Measurements from ENCODE around the gene CFAP54. TPM values are rescaled to one million over a fixed set of nuclear protein-coding genes. Genes with fewer than 3 reads are reported as not detected.

The CFAP54 gene
- total RNA-seq, 1 experiment from 2014 or later, result 0.71 TPM

DNA sequence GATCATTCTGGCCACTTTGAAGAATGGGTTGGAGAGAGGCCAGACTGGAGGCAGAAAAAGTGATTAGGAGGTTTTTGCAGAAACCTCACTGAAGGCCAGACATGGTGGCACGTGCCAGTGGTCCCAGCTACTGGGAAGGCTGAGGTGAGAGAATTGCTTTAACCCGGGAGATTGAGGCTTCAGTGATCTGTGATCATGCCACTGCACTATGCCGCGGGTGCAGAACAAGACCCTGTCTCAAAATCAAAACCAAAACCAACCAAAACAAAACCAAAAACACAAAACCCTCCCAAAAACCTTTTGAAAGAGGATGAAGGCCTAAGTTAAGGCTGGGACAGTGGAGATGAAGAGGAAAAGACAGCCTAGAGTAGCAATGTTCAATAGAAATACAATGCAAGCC lies 15.2 kb upstream of the CFAP54 start:
- intact Hi-C loops (cut with micrococcal nuclease; ENCODE audit: unreplicated experiment), result no loop called here
- no TSS peak for BruUV-seq (replicated peaks)
- no peaks in the 10 kb centered on the region for H3K9me3 ChIP-seq (ENCODE audit: low read depth, low read length, poor library complexity, severe bottlenecking)
- H3K27ac ChIP-seq (ENCODE audit: low read depth, low read length, poor library complexity, severe bottlenecking), result no peak overlapping the region
- no peaks in the 10 kb centered on the region for H3K36me3 ChIP-seq (ENCODE audit: insufficient read depth, low read length, poor library complexity, severe bottlenecking)
- H3K4me3 ChIP-seq (ENCODE audit: low read depth, low read length, poor library complexity, severe bottlenecking), result no peak overlapping the region
- no peak for DNase-seq (ENCODE audit: low spot score)
- TF ChIP-seq CTCF (conservative IDR thresholded peaks at IDR 0.05; ENCODE audit: low read depth, low read length) (no peak), EZH2 (IDR thresholded peaks at IDR 0.05; ENCODE audit: borderline replicate concordance, low read depth, low read length, poor library complexity, severe bottlenecking) (no peak)
- H3K27me3 ChIP-seq (replicated peaks; ENCODE audit: insufficient read depth, low read depth, low read length, poor library complexity), result no peaks in the 10 kb centered on the region
- POLR2A ChIA-PET (ENCODE audit: low non-redundant PET), result no interaction called here
- CTCF ChIA-PET, result no interaction called here
- H3K4me1 ChIP-seq (ENCODE audit: insufficient read depth, low read length, poor library complexity, severe bottlenecking), result no peaks in the 10 kb centered on the region

- no TSS peak for BruUV-seq (replicated peaks)
- no peak overlapping the region for H3K27ac ChIP-seq (ENCODE audit: low read depth, low read length, poor library complexity, severe bottlenecking)
- POLR2A ChIA-PET (ENCODE audit: low non-redundant PET), result no interaction called here
- CTCF ChIA-PET, result no interaction called here
- intact Hi-C loops (cut with micrococcal nuclease; ENCODE audit: unreplicated experiment), result no loop called here
- DNase-seq (ENCODE audit: low spot score), result no peak
- H3K4me1 ChIP-seq (ENCODE audit: insufficient read depth, low read length, poor library complexity, severe bottlenecking), result no peaks in the 10 kb centered on the region
- H3K4me3 ChIP-seq (ENCODE audit: low read depth, low read length, poor library complexity, severe bottlenecking), result no peak overlapping the region
- TF ChIP-seq EZH2 (IDR thresholded peaks at IDR 0.05; ENCODE audit: borderline replicate concordance, low read depth, low read length, poor library complexity, severe bottlenecking), result no peak
- TF ChIP-seq CTCF (conservative IDR thresholded peaks at IDR 0.05; ENCODE audit: low read depth, low read length), result no peak
- no peaks in the 10 kb centered on the region for H3K36me3 ChIP-seq (ENCODE audit: insufficient read depth, low read length, poor library complexity, severe bottlenecking)
- no peaks in the 10 kb centered on the region for H3K9me3 ChIP-seq (ENCODE audit: low read depth, low read length, poor library complexity, severe bottlenecking)
- H3K27me3 ChIP-seq (replicated peaks; ENCODE audit: insufficient read depth, low read depth, low read length, poor library complexity), result no peaks in the 10 kb centered on the region
Measured at GRCh38 chr12:96478011-96478410, 11.4 kb upstream of the CFAP54 start.

DNA sequence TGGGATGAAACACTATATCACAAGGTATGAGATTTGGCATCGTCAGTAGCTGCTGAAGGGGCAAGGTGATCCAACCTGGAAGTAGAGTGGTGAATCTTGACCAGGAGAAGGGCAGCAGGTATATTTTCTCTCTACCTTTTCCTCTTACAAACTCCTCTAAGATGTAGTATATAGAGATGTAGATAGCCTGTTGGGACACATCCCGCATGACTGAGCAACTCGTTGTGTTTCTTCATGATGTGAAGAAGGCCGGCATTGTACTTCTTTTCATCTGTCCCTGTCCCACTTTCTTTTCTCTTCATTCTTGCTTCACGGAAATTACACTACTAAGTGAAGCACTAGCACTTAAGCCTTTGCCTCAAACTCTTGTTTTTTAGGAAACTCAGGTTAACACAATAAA lies 7.3 kb upstream of the CFAP54 start:
- no peak overlapping the region for H3K4me3 ChIP-seq (ENCODE audit: low read depth, low read length, poor library complexity, severe bottlenecking)
- no peaks in the 10 kb centered on the region for H3K9me3 ChIP-seq (ENCODE audit: low read depth, low read length, poor library complexity, severe bottlenecking)
- no peaks in the 10 kb centered on the region for H3K36me3 ChIP-seq (ENCODE audit: insufficient read depth, low read length, poor library complexity, severe bottlenecking)
- POLR2A ChIA-PET (ENCODE audit: low non-redundant PET), result no interaction called here
- H3K27me3 ChIP-seq (replicated peaks; ENCODE audit: insufficient read depth, low read depth, low read length, poor library complexity), result no peaks in the 10 kb centered on the region
- CTCF ChIA-PET, result no interaction called here
- H3K27ac ChIP-seq (ENCODE audit: low read depth, low read length, poor library complexity, severe bottlenecking), result no peak overlapping the region
- no peaks in the 10 kb centered on the region for H3K4me1 ChIP-seq (ENCODE audit: insufficient read depth, low read length, poor library complexity, severe bottlenecking)
- BruUV-seq (replicated peaks), result no TSS peak
- no peak for TF ChIP-seq CTCF (conservative IDR thresholded peaks at IDR 0.05; ENCODE audit: low read depth, low read length)
- no peak for TF ChIP-seq EZH2 (IDR thresholded peaks at IDR 0.05; ENCODE audit: borderline replicate concordance, low read depth, low read length, poor library complexity, severe bottlenecking)
- no peak for DNase-seq (ENCODE audit: low spot score)
- intact Hi-C loops (cut with micrococcal nuclease; ENCODE audit: unreplicated experiment), result no loop called here

Data from A673 (cell line).